ENCODE measurements around the gene SRSF8. TPM values are rescaled to one million over a fixed set of nuclear protein-coding genes. Genes with fewer than 3 reads are reported as not detected.

Gene SRSF8
- total RNA-seq, 1 experiment from 2014 or later, result 48.5 TPM

- no peak for DNase-seq (ENCODE audit: unreplicated experiment)
- no peak overlapping the region for H3K4me3 Mint-ChIP-seq (ENCODE audit: unreplicated experiment)
- ChIA-PET POLR2A (interaction anchor here (0.6 to 9.3 kb wide), 5 partner anchors 12 to 808 kb away, joined by 3 to 242 read pairs (median 3); partner anchors contain the start of genes ENDOD1, FAM76B and SRSF8), CTCF (interaction anchor here (0.7 to 5.9 kb wide), 3 partner anchors 12 to 36 kb away, joined by 3 to 49 read pairs (median 3); partner anchors contain the start of genes ENDOD1 and SRSF8)
- BruUV-seq (replicated peaks), result no TSS peak
- intact Hi-C loops (cut with micrococcal nuclease), result no loop called here
- H3K36me3 Mint-ChIP-seq (ENCODE audit: insufficient read depth, unreplicated experiment), result peaks cover 13% of the 10 kb centered on the region
- no peaks in the 10 kb centered on the region for H3K27me3 Mint-ChIP-seq (ENCODE audit: insufficient read depth, unreplicated experiment)
- no peaks in the 10 kb centered on the region for H3K9me3 Mint-ChIP-seq (ENCODE audit: unreplicated experiment)
- TF ChIP-seq, protein P1, sequence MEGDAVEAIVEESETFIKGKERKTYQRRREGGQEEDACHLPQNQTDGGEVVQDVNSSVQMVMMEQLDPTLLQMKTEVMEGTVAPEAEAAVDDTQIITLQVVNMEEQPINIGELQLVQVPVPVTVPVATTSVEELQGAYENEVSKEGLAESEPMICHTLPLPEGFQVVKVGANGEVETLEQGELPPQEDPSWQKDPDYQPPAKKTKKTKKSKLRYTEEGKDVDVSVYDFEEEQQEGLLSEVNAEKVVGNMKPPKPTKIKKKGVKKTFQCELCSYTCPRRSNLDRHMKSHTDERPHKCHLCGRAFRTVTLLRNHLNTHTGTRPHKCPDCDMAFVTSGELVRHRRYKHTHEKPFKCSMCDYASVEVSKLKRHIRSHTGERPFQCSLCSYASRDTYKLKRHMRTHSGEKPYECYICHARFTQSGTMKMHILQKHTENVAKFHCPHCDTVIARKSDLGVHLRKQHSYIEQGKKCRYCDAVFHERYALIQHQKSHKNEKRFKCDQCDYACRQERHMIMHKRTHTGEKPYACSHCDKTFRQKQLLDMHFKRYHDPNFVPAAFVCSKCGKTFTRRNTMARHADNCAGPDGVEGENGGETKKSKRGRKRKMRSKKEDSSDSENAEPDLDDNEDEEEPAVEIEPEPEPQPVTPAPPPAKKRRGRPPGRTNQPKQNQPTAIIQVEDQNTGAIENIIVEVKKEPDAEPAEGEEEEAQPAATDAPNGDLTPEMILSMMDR (IDR thresholded peaks at IDR 0.05; ENCODE audit: unreplicated experiment), result no peak
- no peak overlapping the region for H3K27ac Mint-ChIP-seq (ENCODE audit: low read depth, unreplicated experiment)
- H3K4me1 Mint-ChIP-seq (ENCODE audit: insufficient read depth, unreplicated experiment), result peaks cover 32% of the 10 kb centered on the region
Measured at GRCh38 chr11:95104121-95104830, 37.6 kb downstream of the SRSF8 start.

DNA sequence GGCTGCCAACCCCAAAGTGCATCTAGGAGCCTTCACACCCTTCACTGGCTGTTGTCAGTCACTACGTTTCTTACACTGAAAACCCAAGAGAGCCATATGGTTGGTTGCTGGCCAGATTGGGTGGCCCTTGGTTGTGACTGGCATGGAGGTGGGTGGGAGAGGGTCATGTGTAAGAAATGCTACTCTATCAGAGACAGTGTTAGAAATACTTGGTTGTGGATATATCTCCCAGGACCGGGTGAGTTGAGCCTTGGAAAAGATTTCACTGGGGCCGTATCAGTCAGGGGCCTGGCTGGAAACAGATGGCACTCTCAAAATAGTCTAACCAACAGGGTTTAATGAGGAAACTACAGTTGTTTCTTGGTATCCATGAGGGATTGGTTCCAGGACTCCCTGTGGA lies 38.1 kb downstream of the SRSF8 start:
- peaks cover 13% of the 10 kb centered on the region for H3K36me3 Mint-ChIP-seq (ENCODE audit: insufficient read depth, unreplicated experiment)
- TF ChIP-seq, protein P1 (IDR thresholded peaks at IDR 0.05; ENCODE audit: unreplicated experiment), result no peak
- no peaks in the 10 kb centered on the region for H3K9me3 Mint-ChIP-seq (ENCODE audit: unreplicated experiment)
- H3K4me3 Mint-ChIP-seq (ENCODE audit: unreplicated experiment), result no peak overlapping the region
- H3K27me3 Mint-ChIP-seq (ENCODE audit: insufficient read depth, unreplicated experiment), result no peaks in the 10 kb centered on the region
- peaks cover 37% of the 10 kb centered on the region for H3K4me1 Mint-ChIP-seq (ENCODE audit: insufficient read depth, unreplicated experiment)
- ChIA-PET CTCF (interaction anchor here (0.7 to 5.9 kb wide), 4 partner anchors 13 to 45 kb away, joined by 3 to 49 read pairs (median 22); partner anchors contain the start of genes ENDOD1 and SRSF8), POLR2A (interaction anchor here (3.9 to 9.3 kb wide), 3 partner anchors 13 to 44 kb away, joined by 45 to 242 read pairs (median 83); partner anchors contain the start of genes ENDOD1 and SRSF8)
- no peak for DNase-seq (ENCODE audit: unreplicated experiment)
- intact Hi-C loops (cut with micrococcal nuclease), result no loop called here
- no TSS peak for BruUV-seq (replicated peaks)
- no peak overlapping the region for H3K27ac Mint-ChIP-seq (ENCODE audit: low read depth, unreplicated experiment)

- ChIA-PET POLR2A (interaction anchor here (0.7 to 9.3 kb wide), 24 partner anchors 8 to 1278 kb away, joined by 3 to 242 read pairs (median 5); partner anchors contain the start of genes CEP57, CWC15, ENDOD1 and FAM76B), CTCF (interaction anchor here (0.7 to 5.9 kb wide), 12 partner anchors 9 to 962 kb away, joined by 3 to 49 read pairs (median 4); partner anchors contain the start of genes CWC15, ENDOD1, KDM4D and SRSF8)
- H3K36me3 Mint-ChIP-seq (ENCODE audit: insufficient read depth, unreplicated experiment), result peaks cover 7% of the 10 kb centered on the region
- H3K4me3 Mint-ChIP-seq (ENCODE audit: unreplicated experiment), result peak overlapping the region; percentile 75
- no peaks in the 10 kb centered on the region for H3K9me3 Mint-ChIP-seq (ENCODE audit: unreplicated experiment)
- BruUV-seq (replicated peaks), result no TSS peak
- intact Hi-C loops (cut with micrococcal nuclease), result loop anchor here (1.0 to 2.0 kb wide), 2 partner anchors 26 to 43 kb away; no protein-coding TSS in a partner anchor
- H3K27me3 Mint-ChIP-seq (ENCODE audit: insufficient read depth, unreplicated experiment), result no peaks in the 10 kb centered on the region
- TF ChIP-seq, protein P1 (IDR thresholded peaks at IDR 0.05; ENCODE audit: unreplicated experiment), result no peak
- peak overlapping the region; percentile 98 for H3K27ac Mint-ChIP-seq (ENCODE audit: low read depth, unreplicated experiment)
- peak; percentile 94 for DNase-seq (ENCODE audit: unreplicated experiment)
- H3K4me1 Mint-ChIP-seq (ENCODE audit: insufficient read depth, unreplicated experiment), result peaks cover 38% of the 10 kb centered on the region
Measured at GRCh38 chr11:95108159-95108611, 41.5 kb downstream of the SRSF8 start.
